ENCODE measurements around the gene POLA2. TPM values are rescaled to one million over a fixed set of nuclear protein-coding genes. Genes with fewer than 3 reads are reported as not detected.
"Not testable (repeated sequence)": the region's sequence is repeated elsewhere in the genome, so short reads cannot be mapped to it uniquely, and the experiment has no call there.

Gene POLA2
- total and polyA plus RNA-seq, 9 of the 15 experiments (the other 6 are each of a cell fraction or from before 2014, with no cell fraction given), result 2.7 to 134 (median 44.4) TPM

- intact Hi-C loops (cut with micrococcal nuclease); H3K9me1 ChIP-seq (ENCODE audit: control insufficient read depth, insufficient read depth, low read length); H3K9ac ChIP-seq (ENCODE audit: insufficient read depth in 1 of 2, low read depth in 2 of 2, low read length in 2 of 2); H3K36me3 ChIP-seq (ENCODE audit: control insufficient read depth, insufficient read depth, low read length); H3K4me1 ChIP-seq (replicated peaks in 1 of 2; ENCODE audit: control insufficient read depth in 2 of 2, insufficient read depth in 2 of 2, low read length in 2 of 2); CTCF ChIA-PET (ENCODE audit: low intra/inter-chr PET ratio); DNase-seq (ENCODE audit: extremely low read depth in 1 of 4, low spot score in 3 of 4); H3K9me3 ChIP-seq (replicated peaks; ENCODE audit: control insufficient read depth, insufficient read depth, low read depth, low read length); H3K4me2 ChIP-seq (ENCODE audit: insufficient read depth, low read length); H3K4me3 ChIP-seq; BruUV-seq (replicated peaks); H2AFZ ChIP-seq (ENCODE audit: low read depth, low read length); H4K20me1 ChIP-seq (replicated peaks; ENCODE audit: control insufficient read depth, insufficient read depth, low read length); in situ Hi-C loops (cut with MboI); H3K27ac ChIP-seq (ENCODE audit: extremely low read depth, low read depth, low read length); H3K79me2 ChIP-seq (ENCODE audit: control insufficient read depth, insufficient read depth, low read length); H3K27me3 ChIP-seq (ENCODE audit: control insufficient read depth in 2 of 2, insufficient read depth in 2 of 2, low read length in 2 of 2): not testable (repeated sequence)
- peak; percentile 60 for ATAC-seq
- POLR2A ChIA-PET, result interaction anchor here (0.6 kb wide), 1 partner anchor 27 kb away, joined by 4 read pairs; no protein-coding TSS in a partner anchor
- whole genome bisulfite sequencing (ENCODE audit: insufficient coverage, low coverage, missing lambda C conversion rate), result 60% methylated on average over 2 of the region's 6 CpGs
- FAIRE-seq, result peak; percentile 91
- peak in 1 of 2 experiments; percentile 68; a peak in 1 of 4 replicates for TF ChIP-seq KDM1A (IDR thresholded peaks at IDR 0.05)
Observed at GRCh38 chr11:65238302-65238701, 23.5 kb upstream of the POLA2 start.

DNA sequence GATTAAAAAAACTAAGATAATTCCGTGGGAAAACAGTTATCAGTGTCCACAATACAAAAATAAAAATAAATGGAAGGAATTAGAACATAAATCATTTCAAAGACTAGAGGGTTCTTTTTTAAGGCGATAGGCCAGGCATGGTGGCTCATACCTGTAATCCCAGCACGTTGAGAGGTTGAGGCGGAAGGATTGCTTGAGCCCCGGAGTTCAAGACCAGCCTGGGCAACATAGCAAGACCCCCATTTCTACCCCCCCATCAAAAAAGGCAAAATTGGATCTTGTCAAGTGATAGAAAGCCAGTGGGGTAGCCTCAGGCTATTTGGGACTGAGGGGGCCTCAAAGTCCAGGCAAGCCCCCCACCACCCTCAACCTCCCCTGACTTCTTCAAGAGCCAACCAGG, 20.6 kb upstream of the POLA2 start:
- BruUV-seq (replicated peaks), result no TSS peak
- no peak for DNase-seq (ENCODE audit: extremely low read depth in 1 of 4, low spot score in 3 of 4)

More for the DNA sequence above, 20.6 kb upstream of the POLA2 start:
- Histone ChIP-seq H3K79me2 (ENCODE audit: control insufficient read depth, insufficient read depth, low read length) (no peaks in the 10 kb centered on the region), H2AFZ (ENCODE audit: low read depth, low read length) (no peak overlapping the region), H3K9ac (ENCODE audit: insufficient read depth in 1 of 2, low read depth in 2 of 2, low read length in 2 of 2) (no peak overlapping the region), H3K9me3 (replicated peaks; ENCODE audit: control insufficient read depth, insufficient read depth, low read depth, low read length) (peaks cover 6% of the 10 kb centered on the region; the same call in 1 of the 2 replicates), H4K20me1 (replicated peaks; ENCODE audit: control insufficient read depth, insufficient read depth, low read length) (no peaks in the 10 kb centered on the region), H3K27me3 (ENCODE audit: control insufficient read depth in 2 of 2, insufficient read depth in 2 of 2, low read length in 2 of 2) (peaks cover 0 to 6% of the 10 kb centered on the region in 2 experiments; a peak in 1 of 5 replicates), H3K9me1 (ENCODE audit: control insufficient read depth, insufficient read depth, low read length) (no peaks in the 10 kb centered on the region), H3K27ac (ENCODE audit: extremely low read depth, low read depth, low read length) (no peak overlapping the region), H3K36me3 (ENCODE audit: control insufficient read depth, insufficient read depth, low read length) (no peaks in the 10 kb centered on the region), H3K4me1 (replicated peaks in 1 of 2; ENCODE audit: control insufficient read depth in 2 of 2, insufficient read depth in 2 of 2, low read length in 2 of 2) (peaks cover 0 to 6% of the 10 kb centered on the region in 2 experiments; a peak in 2 of 5 replicates), H3K4me3 (no peak overlapping the region), H3K4me2 (ENCODE audit: insufficient read depth, low read length) (no peak overlapping the region)
- ChIA-PET POLR2A (no interaction called here), CTCF (ENCODE audit: low intra/inter-chr PET ratio) (interaction anchor here (1.7 kb wide), 1 partner anchor 9 kb away, joined by 5 read pairs; no protein-coding TSS in a partner anchor)
- WGBS (ENCODE audit: insufficient coverage, low coverage, missing lambda C conversion rate), result 36% methylated on average over 5 of the region's 5 CpGs
- TF ChIP-seq ASH1L (IDR thresholded peaks at IDR 0.05; ENCODE audit: borderline replicate concordance, low read depth, partially characterized antibody) (no peak), ZNF121 (CRISPR knock-in tag; conservative IDR thresholded peaks at IDR 0.05) (peak; percentile 59)
- in situ Hi-C loops (cut with MboI), result no loop called here
- no peak for FAIRE-seq
- intact Hi-C loops (cut with micrococcal nuclease), result no loop called here
- no peak for ATAC-seq
